ENCODE measurements around the gene BTBD2.

Gene BTBD2

GRCh38 chr19:1956122-1956494, 59.4 kb downstream of the BTBD2 start:
- no peak for FAIRE-seq

GRCh38 chr19:1955171-1956121, 60.1 kb downstream of the BTBD2 start:
- no peak for DNase-seq (ENCODE audit: insufficient read length, low spot score)

More at GRCh38 chr19:1956122-1956494, 59.4 kb downstream of the BTBD2 start:
- no peak for TF ChIP-seq CTCF (IDR thresholded peaks at IDR 0.05; ENCODE audit: insufficient read depth, missing control alignments)
- DNase-seq (ENCODE audit: insufficient read length, low spot score), result no peak

GRCh38 chr19:1954532-1954933, 61.0 kb downstream of the BTBD2 start:
- FAIRE-seq (no peak), DNase-seq (ENCODE audit: insufficient read length, low spot score) (no peak)
- TF ChIP-seq CTCF (IDR thresholded peaks at IDR 0.05; ENCODE audit: insufficient read depth, missing control alignments), result no peak

More at GRCh38 chr19:1955171-1956121, 60.1 kb downstream of the BTBD2 start:
- TF ChIP-seq CTCF (IDR thresholded peaks at IDR 0.05; ENCODE audit: insufficient read depth, missing control alignments), result no peak
- no peak for FAIRE-seq

GRCh38 chr19:1953441-1954094, 61.9 kb downstream of the BTBD2 start:
- no peak for FAIRE-seq

DNA sequence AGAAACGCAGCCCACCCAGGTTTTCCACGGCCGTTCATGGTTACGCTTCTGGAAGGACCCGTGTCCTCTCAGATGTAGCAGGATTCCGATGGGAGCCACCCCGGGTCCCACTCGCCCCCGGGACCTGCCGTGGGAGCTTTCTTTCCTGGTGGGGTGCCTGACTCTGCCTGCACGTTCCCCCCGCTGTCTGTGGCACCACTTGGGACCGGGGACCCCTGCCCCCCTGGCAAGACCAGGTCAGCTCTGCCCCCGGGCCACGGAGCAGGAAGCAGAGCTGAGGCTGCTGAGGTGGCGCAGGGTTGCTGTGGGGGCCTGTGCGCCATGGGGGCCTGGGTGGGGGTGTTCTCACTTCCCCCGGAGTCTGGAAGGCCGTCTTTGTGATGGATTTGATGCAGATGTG, 62.5 kb downstream of the BTBD2 start:
- no peak for DNase-seq (ENCODE audit: insufficient read length, low spot score)
- TF ChIP-seq CTCF (IDR thresholded peaks at IDR 0.05; ENCODE audit: insufficient read depth, missing control alignments), result no peak
- no peak for FAIRE-seq

More at GRCh38 chr19:1953441-1954094, 61.9 kb downstream of the BTBD2 start:
- DNase-seq (ENCODE audit: insufficient read length, low spot score), result no peak
- no peak for TF ChIP-seq CTCF (IDR thresholded peaks at IDR 0.05; ENCODE audit: insufficient read depth, missing control alignments)

DNA sequence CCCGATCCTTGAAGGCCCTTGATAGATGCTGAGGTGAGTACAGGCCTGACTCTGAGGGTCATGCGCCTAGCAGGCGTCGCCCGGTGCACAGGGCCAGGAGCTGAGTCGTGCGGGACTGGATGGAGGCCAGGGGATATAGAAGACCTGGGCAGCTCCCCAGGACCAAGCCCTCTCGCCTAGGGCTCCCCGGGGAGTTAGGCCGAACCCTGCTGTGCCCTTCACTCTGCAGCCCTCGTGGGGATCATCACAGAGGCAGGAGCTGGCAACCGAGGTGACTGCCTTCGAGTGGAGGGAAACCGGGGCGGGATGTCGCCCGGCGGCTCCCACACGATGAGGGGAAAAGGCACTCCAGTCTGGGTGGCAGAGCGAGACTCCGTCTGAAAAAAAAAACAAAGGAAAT, 62.9 kb downstream of the BTBD2 start:
- no peak for FAIRE-seq
- no peak for TF ChIP-seq CTCF (IDR thresholded peaks at IDR 0.05; ENCODE audit: insufficient read depth, missing control alignments)
- DNase-seq (ENCODE audit: insufficient read length, low spot score), result no peak
